Endothelial cell of umbilical vein (primary cell): ENCODE results near the gene CMIP.

ENCODE experiments used
- POLR2A ChIP-seq: IDR thresholded peaks from 2 replicates; pipeline ENCODE4 v1.6.1; 2012; ENCODE audit warnings: low read depth, mild to moderate bottlenecking, control low read depth, low read length
- POLR2AphosphoS5 ChIP-seq: IDR thresholded peaks from 2 replicates; pipeline ENCODE4 v1.6.1; 2012; ENCODE audit warnings: low read depth, mild to moderate bottlenecking, control low read depth, low read length, moderate library complexity; ENCODE audit not compliant: insufficient read depth
- TF ChIP-seq, protein P1 (sequence below), 2 donors: IDR thresholded peaks; 1 replicate in 1 of 2; 2 replicates in 1 of 2; pipeline ENCODE4 v1.5.1; 2011; ENCODE audit warnings: low read length in 2 of 2, mild to moderate bottlenecking in 2 of 2, moderate library complexity in 2 of 2, control low read depth in 1 of 2, inconsistent platforms in 1 of 2, low read depth in 1 of 2; ENCODE audit not compliant: insufficient read depth in 1 of 2; ENCODE audit errors: extremely low read depth in 1 of 2

DNA sequence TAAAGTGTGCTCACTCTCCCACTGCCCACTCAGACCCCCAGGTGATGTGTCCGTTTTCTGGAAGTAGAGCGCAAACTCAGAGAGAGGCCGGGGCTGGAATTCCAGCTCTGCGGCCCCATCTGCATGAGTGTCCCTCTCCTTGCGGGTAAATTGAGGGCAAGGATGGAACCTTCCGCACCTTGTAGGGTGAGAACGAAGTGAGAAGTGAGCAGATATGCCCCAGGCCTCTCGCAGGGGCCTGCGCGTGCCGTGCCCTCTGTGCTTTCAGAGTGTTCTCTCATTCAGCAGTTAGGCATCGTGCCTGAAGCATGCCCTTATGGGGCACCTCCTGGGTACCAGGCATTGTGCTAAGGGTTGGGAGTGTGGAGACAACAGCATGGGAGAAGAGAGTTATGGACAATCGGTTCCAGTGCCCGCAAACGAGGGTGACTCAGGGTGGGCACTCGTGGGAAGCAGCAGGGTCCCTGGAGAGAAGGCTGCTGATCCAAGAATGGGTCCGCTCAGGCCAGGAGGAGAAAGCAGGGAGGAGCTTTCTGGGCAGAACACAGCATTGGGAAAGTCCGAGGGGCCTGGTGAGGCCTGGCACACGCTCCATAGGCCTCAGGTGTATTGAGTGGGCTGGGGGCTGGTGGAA, 23.8 kb downstream of the CMIP start:
- TF ChIP-seq, protein P1, sequence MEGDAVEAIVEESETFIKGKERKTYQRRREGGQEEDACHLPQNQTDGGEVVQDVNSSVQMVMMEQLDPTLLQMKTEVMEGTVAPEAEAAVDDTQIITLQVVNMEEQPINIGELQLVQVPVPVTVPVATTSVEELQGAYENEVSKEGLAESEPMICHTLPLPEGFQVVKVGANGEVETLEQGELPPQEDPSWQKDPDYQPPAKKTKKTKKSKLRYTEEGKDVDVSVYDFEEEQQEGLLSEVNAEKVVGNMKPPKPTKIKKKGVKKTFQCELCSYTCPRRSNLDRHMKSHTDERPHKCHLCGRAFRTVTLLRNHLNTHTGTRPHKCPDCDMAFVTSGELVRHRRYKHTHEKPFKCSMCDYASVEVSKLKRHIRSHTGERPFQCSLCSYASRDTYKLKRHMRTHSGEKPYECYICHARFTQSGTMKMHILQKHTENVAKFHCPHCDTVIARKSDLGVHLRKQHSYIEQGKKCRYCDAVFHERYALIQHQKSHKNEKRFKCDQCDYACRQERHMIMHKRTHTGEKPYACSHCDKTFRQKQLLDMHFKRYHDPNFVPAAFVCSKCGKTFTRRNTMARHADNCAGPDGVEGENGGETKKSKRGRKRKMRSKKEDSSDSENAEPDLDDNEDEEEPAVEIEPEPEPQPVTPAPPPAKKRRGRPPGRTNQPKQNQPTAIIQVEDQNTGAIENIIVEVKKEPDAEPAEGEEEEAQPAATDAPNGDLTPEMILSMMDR (IDR thresholded peaks at IDR 0.05; ENCODE audit: extremely low read depth in 1 of 2, insufficient read depth in 1 of 2, low read depth in 1 of 2, low read length in 2 of 2) = no peak
- TF ChIP-seq POLR2A (no peak), POLR2AphosphoS5 (no peak)
